Hindlimb muscle (tissue), 1 donor: ENCODE data around the gene MAP6. TPM values are rescaled to one million over a fixed set of nuclear protein-coding genes. Genes with fewer than 3 reads are reported as not detected.

Source experiments
- DNase-seq: peaks from one replicate; pipeline ENCODE4 v3.0.0-alpha.2; 2013
- polyA plus RNA-seq: library from polyadenylated mRNA; unstranded; fragments of 120-200 nt; gene quantifications from one replicate; pipeline ENCODE4 v1.2.1, GENCODE V29; 2013; ENCODE audit not compliant: insufficient read length

MAP6 gene
- polyA plus RNA-seq, 1 donor: 15.6 TPM

DNA sequence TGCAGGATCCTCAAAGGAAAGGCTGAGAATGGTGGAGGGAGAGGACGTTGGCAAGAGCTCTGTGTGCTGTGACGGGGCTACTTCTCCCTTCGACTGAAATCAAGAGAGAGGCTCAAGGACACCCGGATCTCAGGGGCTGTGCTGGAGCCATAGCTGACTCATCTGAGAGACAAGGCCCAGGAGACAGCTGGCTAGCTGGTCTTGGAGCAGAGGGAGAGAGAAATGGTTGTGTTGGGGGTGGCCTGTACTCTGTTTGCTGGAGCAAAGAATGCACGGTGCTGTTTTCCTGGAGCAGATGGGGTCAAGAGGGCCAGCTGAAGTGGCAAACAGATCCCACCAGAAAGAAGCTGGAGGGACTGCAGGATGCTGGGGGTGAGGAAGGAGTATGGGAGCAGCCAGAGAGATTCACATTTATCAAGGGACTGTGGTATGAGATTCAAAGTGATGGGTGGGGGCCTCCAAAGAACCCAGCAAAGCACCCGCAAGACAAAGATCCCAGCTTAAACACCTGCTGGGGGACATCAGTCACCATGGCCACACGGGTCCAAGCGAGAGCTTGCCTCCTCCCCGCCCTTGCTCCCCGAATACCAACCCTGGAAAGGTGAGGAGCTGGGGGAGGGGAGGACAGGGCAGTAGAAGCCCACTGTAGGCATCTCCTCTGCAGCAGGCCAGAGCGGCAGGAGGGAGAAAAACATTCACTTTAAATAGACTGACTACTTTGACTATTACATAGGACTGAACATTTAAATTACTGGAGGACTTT, 40.8 kb downstream of the MAP6 start:
- no peak for DNase-seq

DNA sequence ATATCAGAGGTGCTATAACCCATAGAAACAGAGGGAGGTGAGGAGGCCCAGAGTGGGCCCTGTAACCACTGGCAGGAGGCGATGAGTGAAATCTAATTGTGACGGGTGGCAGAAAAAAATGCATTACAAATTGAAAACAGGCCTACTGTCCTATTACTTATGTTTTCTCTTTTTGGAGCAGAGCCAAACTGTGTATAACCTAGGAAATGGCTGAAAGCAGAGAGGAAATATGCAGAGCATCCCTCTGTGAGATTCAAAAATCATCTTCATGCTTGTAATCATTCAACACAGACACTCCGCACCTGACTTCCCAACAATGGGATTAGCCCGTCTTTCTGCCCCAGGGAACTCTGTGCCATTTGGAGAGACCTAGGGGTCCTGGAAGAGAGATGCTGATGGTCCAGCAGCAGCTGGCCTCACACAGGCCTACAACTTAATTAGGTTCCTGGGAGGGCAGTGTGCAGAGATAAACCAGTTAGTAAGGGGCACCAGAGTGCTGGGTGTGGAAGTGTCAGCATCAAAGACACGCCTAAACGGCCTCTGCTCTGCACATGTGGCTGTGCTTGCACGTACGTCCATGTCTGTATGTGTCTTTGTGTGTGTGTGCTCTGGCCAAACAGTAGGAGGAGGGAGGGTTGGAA, 41.8 kb downstream of the MAP6 start:
- no peak for DNase-seq

DNA sequence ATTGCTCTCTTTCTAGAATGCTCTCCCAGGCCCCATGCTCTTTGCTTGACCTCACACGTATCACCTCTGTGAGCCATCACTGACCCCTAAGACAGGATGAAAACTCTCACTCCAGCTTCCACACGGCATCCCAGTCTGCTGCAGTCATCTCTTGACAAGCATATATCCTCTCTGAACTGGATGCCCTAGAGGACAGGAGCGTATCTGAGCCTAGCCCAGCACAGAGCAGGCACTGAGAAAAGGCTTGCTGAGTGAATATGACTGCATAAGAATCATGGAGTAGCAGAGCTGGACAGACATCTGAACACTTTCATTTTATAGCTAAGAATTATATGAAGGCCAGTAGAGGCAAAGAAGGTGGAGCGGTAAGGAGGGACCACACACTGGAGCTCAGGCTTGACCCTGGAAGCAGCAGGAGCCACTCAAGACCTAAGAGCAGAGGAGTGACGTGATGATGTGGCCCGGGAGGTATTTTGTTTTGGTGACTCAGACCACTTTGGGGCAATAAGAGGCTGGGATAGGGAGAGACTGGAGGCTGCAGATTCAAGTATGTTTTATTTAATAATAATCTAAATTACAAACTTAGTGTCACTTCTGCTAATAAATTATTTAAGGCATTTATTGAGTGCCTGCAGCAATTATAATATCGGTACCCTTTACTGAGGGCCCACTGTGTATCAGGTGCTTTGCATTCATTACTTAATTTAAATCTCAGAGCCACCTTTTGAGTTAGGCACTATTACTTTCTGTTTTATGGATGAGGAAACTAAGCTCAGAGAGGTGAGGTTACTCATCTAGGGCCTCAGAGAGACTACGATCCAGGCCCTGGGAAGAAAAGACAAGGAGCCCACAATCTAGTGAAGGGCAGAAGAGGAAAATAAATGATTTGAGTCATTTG, 42.6 kb downstream of the MAP6 start:
- DNase-seq: no peak

DNA sequence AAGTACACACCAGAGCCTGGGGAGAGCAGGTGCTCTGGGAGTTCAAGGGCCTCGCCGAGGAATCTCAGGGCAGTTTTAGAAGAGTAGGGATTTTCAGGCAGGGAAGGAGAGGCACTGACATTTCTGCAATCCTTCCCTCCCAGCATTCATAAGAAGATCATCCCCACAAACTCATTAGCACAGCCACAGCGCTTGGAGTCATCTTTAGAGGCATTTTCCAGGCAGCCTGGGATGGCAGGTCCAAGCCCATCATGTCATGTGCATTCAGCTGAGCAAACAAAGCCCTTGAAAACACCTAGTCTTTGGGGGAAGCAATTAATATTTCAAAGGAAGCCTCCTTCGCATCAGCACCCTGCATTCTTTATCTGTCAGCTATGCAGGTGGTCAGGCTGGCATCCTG, 43.8 kb downstream of the MAP6 start:
- no peak for DNase-seq

DNA sequence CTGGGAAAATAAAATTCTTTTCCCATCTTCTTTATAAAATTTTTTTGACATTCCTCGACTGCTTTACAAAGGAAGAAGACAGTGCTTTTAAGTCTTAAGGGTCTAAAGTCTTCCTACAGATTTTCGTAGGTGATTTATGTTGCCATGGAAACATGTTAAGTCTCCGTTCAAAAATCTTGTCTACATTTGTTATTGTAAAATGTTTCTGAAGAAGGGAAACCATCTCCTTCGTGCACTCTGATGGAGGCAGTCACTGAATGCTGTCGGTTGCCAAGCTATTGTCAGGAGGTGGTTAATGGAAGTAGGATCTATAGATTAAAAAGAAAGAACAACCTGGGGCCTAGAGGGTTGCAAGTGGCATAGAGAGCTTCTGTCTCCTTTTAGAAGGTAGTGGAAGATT, 52.6 kb downstream of the MAP6 start:
- DNase-seq: no peak

DNA sequence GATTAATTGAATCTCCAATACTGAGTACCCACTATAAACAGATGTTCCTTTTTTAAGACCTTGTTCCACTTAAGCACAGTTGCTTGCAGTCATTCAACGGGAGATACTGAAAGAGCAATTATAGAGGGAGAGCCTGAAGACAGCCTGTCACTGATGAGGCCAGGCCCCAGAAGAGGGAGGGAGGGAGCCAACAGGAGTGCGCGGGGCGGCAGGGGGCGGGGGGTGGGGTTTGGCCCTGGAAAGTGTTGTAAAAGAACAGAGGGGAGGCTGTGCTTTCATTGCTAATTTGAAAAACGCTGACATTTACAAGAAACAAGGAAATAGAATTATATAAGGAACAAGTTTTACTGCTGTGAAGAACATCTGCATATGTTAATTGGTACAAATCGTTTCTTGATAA, 53.1 kb downstream of the MAP6 start:
- DNase-seq: no peak

DNA sequence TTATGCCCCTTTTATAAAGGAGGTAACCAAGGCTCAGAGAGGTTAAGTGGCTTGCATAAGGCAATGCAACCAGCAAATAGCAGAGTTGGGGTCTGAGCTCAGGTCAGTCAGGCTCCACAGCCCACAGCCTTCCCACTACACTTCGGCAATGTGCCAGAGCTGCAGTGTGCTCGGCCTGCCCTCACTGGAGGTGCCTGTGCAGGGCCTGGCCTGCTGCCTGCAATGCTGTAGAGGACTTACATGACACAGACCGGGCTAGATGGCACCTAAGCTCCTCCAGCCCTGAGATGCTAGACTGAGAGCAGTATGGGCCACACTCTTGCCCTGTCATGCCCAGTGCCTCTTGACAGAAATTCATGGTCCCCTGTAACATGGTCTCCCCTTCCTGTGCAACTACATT, 57.0 kb downstream of the MAP6 start:
- DNase-seq: no peak

DNA sequence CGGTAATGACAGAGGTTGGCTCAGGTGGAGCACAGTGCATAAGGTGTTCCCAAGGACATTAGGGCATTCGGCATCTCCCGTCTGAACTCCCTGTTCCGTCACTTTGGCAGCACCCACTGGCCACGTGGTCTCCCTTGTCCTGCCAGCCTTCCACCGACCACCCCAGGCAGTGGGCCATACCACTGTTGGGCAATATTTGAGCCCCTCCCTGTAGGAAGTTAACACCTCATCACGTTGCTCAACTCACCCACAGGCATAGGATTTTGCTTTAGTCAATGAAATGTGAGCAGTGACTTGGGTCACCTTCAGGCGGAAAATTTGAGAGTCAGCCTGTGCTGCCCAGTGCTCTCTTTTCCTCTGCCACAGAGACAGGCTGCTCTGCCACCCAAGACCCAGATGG, 62.7 kb downstream of the MAP6 start:
- no peak for DNase-seq

DNA sequence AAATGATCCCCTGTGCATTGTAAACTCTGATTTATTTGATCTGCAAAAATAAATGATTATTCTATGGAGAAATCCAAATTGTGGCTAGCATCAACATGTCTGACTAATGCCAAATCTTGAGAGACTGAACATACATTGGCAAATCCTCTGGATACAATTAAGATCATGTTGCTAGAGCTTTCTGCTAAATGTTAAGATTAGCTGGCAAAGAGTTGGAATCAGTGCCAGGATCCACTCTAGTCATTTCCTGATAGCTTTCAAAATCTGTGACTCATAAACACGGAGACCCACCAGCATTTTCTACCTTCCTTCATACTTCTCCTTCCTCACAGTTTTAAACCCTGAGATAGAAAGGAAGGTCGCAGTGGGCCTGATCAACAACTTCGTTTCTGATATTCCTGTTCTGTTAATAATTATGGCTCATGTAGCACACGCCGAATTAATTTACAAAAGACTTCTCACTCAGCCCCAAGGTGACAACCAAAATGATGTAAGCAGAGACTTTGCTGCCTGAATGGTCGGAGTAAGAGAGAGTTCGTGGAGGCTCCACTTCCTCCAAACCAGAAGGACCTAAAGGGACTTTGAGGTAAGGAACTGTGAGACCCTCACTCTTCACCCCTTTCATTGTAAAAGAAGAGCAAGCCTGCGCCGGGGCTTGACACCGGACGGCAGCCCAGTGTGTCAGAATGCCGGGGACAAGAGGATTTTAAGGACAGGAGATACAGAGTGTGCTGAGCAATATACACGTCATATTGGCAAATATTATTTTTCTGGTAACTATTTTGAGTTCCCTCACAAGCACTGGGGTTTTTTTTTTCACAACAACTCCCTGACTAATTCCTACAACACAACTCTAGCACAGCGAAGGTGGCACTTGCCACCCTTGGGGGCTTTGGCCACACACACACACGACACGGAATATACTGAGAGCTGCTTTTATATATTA, 64.8 kb downstream of the MAP6 start:
- DNase-seq: no peak

DNA sequence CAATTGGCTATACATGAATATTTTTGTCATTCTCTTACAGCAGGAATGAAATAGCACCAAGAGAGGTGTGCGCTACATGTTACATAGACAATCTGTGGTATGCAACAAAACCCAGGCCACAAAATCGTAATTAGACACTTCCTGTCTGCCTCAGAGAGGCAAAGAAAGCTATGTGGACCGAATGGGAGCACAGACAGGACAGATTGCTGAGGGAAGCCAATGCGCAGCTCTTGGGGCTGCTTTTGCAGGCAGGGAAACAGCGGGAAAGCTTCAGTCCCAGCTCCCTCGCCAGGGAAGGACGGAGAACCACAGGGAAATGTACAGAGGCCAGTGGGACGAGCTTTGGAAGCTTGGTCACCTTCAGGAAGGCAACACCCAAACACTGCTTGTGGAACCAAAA, 65.9 kb downstream of the MAP6 start:
- no peak for DNase-seq

DNA sequence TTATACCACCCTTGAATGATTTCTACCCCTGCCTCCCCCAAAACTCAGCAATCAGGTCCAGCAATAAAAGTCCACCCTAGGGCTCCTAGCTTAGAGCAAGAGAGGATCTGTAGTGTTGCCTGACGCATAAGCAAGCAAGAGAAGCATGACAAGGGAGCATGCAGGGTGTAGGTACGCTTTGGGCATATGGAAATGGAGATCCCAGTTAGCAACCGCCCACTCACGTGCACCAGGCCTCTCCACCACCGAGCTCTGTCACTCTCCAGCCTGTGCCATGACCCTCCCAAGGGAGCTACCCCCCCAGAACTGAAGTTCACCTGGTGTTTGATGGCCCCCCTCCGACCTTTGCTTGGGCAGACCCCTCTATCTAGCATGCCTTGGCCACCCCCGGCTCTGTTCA, 67.3 kb downstream of the MAP6 start:
- DNase-seq: no peak

DNA sequence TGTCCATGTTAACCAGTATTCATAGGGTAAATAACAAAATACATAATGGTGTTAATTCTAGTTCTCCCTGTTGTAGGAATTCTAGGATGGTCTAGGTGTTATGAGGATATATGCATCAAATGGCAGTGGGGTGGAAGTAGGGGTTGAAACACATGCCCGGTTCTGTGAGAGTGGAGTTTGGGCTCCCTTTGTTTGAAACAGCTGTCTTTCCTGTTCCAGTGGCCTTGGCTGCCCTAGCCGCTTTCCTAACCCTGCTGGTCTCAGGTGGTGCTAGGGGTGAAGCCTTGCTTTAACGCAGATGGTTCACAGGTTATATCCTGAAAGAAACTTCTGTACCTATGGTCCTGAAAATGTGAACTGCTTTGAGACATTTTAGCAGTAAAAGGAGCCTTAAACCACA, 68.5 kb downstream of the MAP6 start:
- DNase-seq: no peak

DNA sequence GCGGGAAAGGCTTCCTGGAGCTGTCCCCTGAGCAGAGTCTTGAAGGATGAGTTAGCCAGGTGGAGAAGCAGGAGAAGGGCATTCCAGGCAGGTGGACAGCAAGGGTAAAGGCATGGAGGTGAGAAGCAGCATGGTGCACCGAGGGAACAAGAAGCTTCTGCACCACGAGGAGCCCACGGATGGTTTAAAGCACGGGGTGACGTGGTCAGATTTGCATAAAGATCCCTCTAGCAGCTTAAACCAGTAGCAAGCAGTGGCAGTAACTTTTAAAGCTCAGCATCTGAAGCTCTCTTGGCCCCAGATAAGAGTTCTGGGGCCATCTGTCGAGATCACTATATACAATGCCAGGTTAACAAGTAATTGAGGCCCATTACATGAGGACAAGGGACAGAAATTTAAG, 69.9 kb downstream of the MAP6 start:
- DNase-seq: no peak

DNA sequence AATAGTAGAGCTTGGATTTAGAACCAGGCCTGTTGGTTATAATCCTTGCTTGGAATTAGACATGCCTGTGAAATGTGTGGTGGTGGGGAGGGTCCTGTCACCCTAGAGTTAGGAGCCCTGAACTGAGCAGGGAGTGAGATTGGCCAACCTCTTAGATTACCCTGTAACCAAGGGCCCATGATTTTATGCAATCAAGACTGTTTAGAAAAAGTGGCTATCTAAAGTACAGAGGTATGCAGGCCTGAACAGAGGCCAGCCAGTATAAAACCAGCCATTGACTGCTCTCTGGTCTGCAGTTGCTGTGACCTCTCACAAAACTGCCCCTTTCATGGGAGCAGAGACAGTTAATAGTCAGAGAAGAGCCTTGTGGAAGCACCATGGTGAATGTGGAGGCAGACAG, 70.6 kb downstream of the MAP6 start:
- DNase-seq: no peak

DNA sequence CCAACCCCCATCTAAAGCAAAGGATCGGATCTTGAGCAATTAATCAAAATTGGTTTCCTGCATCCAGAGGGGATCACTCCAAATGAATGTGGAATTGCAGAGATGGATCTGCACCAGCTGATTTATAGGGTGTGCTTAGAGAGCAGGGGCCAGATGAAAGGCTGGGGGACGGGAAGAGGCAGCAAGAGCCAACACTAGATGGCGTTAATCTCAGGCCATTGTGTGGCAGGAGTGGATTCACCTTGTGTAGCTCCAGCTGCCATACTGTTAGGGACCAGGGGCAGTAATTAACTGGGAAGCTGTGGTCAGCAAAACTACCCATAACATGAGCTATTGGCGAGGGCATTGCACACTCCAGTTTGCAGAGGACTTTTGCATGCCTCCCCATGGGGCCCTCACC, 71.2 kb downstream of the MAP6 start:
- no peak for DNase-seq

DNA sequence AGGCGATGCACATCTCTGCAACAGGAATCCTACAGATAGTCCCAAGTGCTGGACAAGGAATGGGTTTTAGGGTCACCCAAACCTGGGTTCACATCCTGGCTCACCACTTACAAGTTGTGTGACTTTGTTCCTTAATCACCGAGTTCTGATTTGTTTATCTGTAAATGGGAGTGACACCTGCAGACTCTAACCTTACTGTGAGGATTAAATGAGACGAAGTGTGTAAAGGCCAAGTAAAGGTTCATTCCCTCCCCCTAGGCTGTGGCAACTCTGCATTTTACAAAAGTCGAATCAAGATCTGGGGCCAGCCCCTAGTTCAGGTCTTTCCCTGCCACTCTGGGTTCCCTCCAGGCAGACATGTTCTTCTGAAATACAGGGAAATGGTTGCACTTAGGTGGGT, 71.9 kb downstream of the MAP6 start:
- no peak for DNase-seq

DNA sequence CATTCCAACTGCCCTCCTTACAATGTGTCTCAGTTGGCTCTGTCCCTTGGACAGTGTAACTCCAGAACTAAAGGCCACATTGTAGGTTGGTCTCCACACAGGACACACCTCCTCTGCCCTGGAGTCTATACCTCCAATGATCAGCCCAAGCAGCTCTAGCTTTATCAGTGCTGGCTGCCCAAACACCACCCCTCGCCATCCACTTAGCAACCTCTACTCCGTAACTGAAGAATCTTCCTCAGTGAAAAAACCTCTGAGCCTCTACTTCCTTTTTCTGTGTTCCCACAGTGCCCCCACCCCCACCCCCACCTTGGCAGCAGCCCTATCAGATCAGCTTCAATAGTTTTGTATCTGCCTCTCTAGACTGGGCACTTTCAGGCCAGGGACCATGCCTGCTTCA, 73.4 kb downstream of the MAP6 start:
- no peak for DNase-seq

DNA sequence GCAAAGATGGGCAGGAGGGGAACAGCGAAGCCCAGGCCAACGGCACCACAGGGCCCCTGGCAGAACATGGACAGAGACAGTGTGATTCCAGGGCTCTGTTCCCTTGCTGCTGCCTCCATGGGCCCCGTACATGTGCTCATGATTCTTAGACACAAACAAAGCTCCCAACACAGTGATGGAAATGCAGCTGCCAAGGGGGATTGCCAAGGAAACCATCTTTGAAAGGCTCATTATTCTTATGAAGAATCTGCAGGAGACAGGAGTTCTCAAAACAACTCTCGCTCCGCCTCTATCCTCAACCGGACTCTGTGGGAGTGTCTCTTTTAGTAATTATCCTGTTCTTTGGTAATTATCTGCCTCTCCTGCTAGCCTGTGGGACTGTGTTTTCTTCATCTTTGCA, 74.6 kb downstream of the MAP6 start:
- DNase-seq: no peak

DNA sequence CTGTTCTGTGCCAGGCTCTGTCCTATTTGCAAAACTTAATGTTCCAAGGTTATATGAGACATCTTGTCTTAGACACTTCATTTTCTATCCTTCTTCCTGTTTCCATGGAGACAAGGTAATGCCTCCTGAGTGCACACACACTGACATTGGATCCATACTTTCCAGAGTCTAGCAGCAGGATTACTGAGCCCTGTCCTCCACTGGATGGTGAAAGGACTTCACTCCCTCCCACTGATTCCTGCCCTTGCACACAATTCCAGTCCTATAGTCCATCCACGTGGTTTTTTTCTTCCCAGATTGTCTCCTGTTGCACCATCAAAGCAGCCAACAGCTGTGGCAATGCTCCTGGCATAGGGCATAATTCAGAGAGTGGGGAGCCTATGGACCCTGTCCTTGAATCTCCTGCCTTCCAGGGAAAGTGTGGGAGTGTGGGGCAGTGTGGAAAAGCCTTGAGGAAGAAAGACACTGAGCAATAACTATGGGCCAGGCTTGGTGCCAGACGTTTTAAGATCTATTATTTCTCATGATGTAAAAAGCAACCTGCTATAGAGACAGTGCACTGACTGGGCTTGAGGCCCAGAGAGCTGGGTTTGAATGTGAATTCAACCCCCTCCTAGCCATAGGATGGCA, 75.4 kb downstream of the MAP6 start:
- no peak for DNase-seq

DNA sequence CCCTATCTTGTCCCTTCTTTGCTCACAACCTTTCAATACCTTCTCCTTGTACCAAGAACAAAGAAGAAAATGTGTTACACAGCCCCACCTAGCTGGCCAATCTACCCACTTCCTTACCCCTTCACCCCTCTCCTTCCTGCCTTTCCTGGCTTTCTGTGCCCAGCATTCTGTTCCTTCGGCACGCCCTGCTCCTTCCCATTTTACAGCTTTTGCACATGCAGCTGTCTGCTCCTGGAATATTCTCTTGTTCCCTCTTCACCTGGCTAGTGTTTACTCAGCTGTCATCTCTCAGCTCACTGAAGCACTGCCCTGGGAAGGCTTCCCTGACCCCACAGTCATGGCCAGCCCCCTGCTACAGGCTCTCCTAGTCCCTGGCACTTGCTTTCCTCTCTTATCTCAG, 76.1 kb downstream of the MAP6 start:
- DNase-seq: no peak

DNA sequence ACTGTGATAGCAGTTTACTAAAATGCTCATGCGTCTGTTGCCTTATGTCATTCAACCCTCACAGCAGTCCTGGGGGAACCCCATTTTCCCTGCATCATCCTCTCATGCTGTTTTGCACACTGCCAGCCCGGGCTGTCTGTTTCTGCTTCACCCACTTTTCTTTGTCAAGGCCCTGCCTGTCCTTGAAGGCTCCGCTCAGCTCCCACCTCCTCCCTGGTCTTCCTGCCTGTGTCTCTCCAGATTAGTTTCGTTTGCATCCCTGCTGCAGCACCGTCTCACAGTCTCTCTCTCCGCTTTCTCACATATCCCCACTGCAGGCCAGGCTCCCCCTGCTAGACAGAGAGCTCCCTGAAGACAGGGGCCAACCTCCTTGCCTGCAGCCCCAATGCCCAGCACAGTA, 76.9 kb downstream of the MAP6 start:
- no peak for DNase-seq

DNA sequence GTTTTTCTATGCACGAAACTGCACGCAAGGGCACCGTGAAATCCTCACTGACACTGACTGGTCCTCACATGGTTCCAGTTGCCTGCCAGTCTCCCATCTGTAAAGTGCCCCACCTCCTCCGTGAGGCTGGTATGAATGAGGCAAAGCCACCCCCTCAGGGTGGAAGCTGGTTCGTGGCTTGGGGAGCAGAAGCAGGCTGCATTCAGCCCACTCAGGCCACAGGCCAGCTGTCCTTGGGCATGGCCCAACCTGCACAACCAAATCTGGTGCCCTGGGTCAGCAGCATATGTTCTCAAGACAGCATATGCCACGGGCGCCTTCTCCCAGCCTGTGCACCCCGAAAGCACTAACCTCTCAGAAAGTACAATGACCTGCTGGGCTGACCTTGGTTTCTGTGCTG, 77.5 kb downstream of the MAP6 start:
- no peak for DNase-seq
